GM12864 (cell line): ENCODE results near the gene GEMIN7.

ENCODE experiments used
- DNase-seq: peaks from one replicate; pipeline ENCODE4 v3.0.0-alpha.2; 2011; ENCODE audit warnings: low read depth
- H3K4me3 ChIP-seq: 2 replicates; pipeline ENCODE4 v1.5.1; 2011; ENCODE audit warnings: mild to moderate bottlenecking, low read depth, low read length, control low read depth
- CTCF ChIP-seq: IDR thresholded peaks from 2 replicates; pipeline ENCODE4 v1.5.1; 2011; ENCODE audit warnings: low read depth, mild to moderate bottlenecking, moderate library complexity, low read length, control low read depth, inconsistent platforms; ENCODE audit errors: missing control alignments

Gene GEMIN7

DNA sequence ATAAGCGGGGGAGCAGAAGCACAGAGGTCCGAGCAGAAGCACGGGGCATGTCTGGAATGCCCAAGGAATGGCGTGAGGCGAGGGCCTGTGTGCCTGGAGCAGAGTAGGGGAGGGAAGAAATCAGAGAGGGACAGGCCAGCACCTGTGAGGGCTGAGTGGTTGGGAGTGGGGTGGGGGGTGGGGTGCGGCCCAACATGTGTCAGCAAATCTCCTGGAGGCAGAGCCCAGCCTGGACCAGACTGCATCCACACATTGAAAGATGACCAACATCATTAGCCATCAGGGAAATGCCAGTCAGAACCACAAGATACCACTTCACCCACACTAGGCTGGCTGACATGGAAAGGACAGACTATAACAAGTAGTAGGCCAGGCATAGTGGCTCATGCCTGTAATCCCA lies 29.0 kb upstream of the GEMIN7 start:
- no peak for TF ChIP-seq CTCF
- no peak overlapping the region for H3K4me3 ChIP-seq
- DNase-seq: no peak

DNA sequence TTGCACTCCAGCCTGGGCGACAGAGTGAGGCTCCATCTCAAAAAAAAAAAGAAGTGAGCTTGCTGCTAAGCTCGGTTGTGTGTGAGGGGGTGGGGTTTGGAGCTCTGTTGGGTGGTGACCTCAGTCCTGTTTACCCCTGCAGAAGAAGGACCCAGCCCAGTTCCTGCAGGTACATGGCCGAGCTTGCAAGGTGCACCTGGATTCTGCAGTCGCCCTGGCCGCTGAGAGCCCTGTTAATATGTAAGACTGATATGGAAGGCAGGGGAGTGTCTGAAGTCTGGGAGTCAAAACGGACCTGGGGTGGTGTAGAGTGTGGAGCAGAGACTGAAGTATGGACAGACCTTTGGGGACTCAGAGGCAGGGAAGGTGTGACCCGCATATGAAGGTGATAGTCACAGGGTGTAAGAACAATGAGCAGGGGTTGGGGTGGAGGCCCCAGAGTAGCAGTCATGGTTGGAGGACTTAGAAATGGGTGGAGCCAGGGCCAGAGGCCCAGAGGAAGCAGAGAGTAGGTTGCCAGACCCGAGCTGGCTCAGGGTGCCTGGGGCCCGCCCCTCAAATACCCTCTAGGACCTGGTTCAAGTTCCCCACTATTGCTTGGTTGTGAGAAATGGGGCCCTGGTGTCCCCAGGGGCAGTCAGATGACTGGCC lies 27.0 kb upstream of the GEMIN7 start:
- TF ChIP-seq CTCF: no peak
- H3K4me3 ChIP-seq: no peak overlapping the region
- DNase-seq: no peak

DNA sequence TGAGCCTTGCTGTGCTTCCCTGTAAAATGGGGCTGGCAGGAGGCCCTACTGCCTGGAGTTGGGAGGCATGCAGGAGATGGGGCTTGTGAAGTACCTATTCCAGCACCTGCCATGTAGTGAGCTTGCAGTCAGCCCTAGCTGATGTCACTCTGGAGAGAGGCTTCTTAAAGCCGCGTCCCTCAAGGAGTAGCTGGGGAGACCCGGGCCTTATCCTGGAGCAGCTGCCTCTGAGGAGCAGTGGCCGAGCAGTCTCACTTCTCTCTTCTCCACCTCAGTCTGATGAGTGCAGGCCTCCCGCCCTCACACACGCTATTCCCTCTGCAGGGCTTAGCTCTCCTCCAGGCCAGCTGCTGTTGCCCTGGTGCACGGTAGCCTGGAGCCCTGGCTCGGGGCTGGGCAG lies 22.2 kb upstream of the GEMIN7 start:
- no peak for DNase-seq
- no peak for TF ChIP-seq CTCF
- H3K4me3 ChIP-seq: no peak overlapping the region

GRCh38 chr19:45057444-45057843 lies 21.6 kb upstream of the GEMIN7 start:
- no peak for DNase-seq
- TF ChIP-seq CTCF: no peak
- no peak overlapping the region for H3K4me3 ChIP-seq

GRCh38 chr19:45058622-45059159 lies 20.4 kb upstream of the GEMIN7 start:
- no peak for DNase-seq
- no peak for TF ChIP-seq CTCF
- no peak overlapping the region for H3K4me3 ChIP-seq

DNA sequence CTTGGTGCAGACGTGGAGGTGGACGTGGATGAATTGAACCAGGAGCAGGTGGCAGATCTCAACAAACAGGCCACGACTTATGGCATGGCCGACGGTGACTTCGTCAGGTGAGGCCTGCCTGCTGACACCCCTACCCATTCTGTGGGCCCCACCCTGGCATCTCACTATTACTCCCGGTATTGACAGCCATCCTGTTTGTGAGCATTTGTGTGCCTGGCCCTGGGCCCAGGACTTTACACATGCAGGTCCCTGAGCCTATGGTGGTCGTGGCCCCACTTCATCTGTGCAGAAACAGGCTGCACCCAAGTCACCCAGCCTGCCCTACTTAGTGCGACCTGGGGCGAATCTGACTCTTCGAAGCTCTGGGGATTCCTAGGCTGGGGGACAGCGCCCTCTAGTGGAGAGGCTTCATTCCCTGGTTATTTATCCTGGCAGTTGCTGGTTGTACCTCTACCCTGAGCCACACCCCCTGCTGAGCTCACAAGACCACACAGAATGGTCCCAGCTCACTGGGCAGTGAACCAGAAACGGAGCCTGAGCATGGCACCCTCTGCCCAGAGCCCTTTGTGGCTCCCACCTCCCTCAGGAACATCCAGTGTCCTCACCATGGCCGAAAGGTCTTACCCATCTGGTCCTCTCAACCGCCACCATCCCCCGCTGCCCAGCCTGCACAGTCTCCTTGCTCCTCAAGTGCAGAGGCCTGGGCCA lies 19.6 kb upstream of the GEMIN7 start:
- DNase-seq: no peak
- no peak overlapping the region for H3K4me3 ChIP-seq
- peak; percentile 94 for TF ChIP-seq CTCF
